ENCODE measurements around the gene SHROOM4.

SHROOM4 gene

GRCh38 chrX:50594788-50595187 is 219.2 kb downstream of the SHROOM4 start:
- in situ Hi-C loops (cut with HindIII; ENCODE audit: low sequenced_read_pairs): no loop called here
- H3K4me3 ChIP-seq (ENCODE audit: low read depth, low read length): no peak overlapping the region
- no peak for TF ChIP-seq CTCF (IDR thresholded peaks at IDR 0.05; ENCODE audit: low read depth, low read length)
- DNase-seq (ENCODE audit: low read depth, low spot score): no peak

GRCh38 chrX:50586980-50587379 is 227.0 kb downstream of the SHROOM4 start:
- in situ Hi-C loops (cut with HindIII; ENCODE audit: low sequenced_read_pairs): no loop called here
- DNase-seq (ENCODE audit: low read depth, low spot score): no peak
- no peak for TF ChIP-seq CTCF (IDR thresholded peaks at IDR 0.05; ENCODE audit: low read depth, low read length)
- H3K4me3 ChIP-seq (ENCODE audit: low read depth, low read length): no peak overlapping the region

- in situ Hi-C loops (cut with HindIII; ENCODE audit: low sequenced_read_pairs): no loop called here
- H3K4me3 ChIP-seq (ENCODE audit: low read depth, low read length): no peak overlapping the region
- DNase-seq (ENCODE audit: low read depth, low spot score): no peak
- no peak for TF ChIP-seq CTCF (IDR thresholded peaks at IDR 0.05; ENCODE audit: low read depth, low read length)
These were observed 227.6 kb downstream of the SHROOM4 start for GRCh38 chrX:50586407-50586806.

- TF ChIP-seq CTCF (IDR thresholded peaks at IDR 0.05; ENCODE audit: low read depth, low read length): no peak
- no peak for DNase-seq (ENCODE audit: low read depth, low spot score)
- in situ Hi-C loops (cut with HindIII; ENCODE audit: low sequenced_read_pairs): no loop called here
- no peak overlapping the region for H3K4me3 ChIP-seq (ENCODE audit: low read depth, low read length)
These were observed 232.6 kb downstream of the SHROOM4 start for GRCh38 chrX:50581405-50581804.

GRCh38 chrX:50579955-50580354 is 234.0 kb downstream of the SHROOM4 start:
- peak; percentile 55 for DNase-seq (ENCODE audit: low read depth, low spot score)
- in situ Hi-C loops (cut with HindIII; ENCODE audit: low sequenced_read_pairs): no loop called here
- peak; percentile 56 for TF ChIP-seq CTCF (IDR thresholded peaks at IDR 0.05; ENCODE audit: low read depth, low read length)
- H3K4me3 ChIP-seq (ENCODE audit: low read depth, low read length): no peak overlapping the region

- TF ChIP-seq CTCF (IDR thresholded peaks at IDR 0.05; ENCODE audit: low read depth, low read length): no peak
- in situ Hi-C loops (cut with HindIII; ENCODE audit: low sequenced_read_pairs): no loop called here
These were observed 236.7 kb downstream of the SHROOM4 start for GRCh38 chrX:50577326-50577725.

GRCh38 chrX:50567636-50568035 is 246.4 kb downstream of the SHROOM4 start:
- no peak for TF ChIP-seq CTCF (IDR thresholded peaks at IDR 0.05; ENCODE audit: low read depth, low read length)
- H3K4me3 ChIP-seq (ENCODE audit: low read depth, low read length): no peak overlapping the region
- no peak for DNase-seq (ENCODE audit: low read depth, low spot score)
- in situ Hi-C loops (cut with HindIII; ENCODE audit: low sequenced_read_pairs): no loop called here

More at GRCh38 chrX:50577326-50577725, 236.7 kb downstream of the SHROOM4 start:
- no peak overlapping the region for H3K4me3 ChIP-seq (ENCODE audit: low read depth, low read length)
- DNase-seq (ENCODE audit: low read depth, low spot score): no peak
